Small intestine (tissue), 16 donors: Measurements from ENCODE around the gene LRRC53. TPM values are rescaled to one million over a fixed set of nuclear protein-coding genes. Genes with fewer than 3 reads are reported as not detected.

Experiments
- DNase-seq, 2 donors: peaks; one replicate each; pipeline versions ENCODE4 v3.0.0 to v3.0.0-alpha.2; 2013
- FAIRE-seq: peaks from 2 replicates; lab custom pipeline; 2012; peaks lifted over from hg19 to GRCh38; lab: Jason Lieb, UNC
- H3K27ac ChIP-seq, 3 donors: one replicate each; pipeline ENCODE4 v1.5.1; 2013; ENCODE audit warnings: low read length in 2 of 3, mild to moderate bottlenecking in 2 of 3, control low read depth in 1 of 3, inconsistent platforms in 1 of 3, low read depth in 1 of 3, moderate library complexity in 1 of 3
- H3K27me3 ChIP-seq, 3 donors: one replicate each; pipeline ENCODE4 v1.6.1; 2013; ENCODE audit warnings: low read length in 3 of 3, inconsistent platforms in 1 of 3; ENCODE audit not compliant: control insufficient read depth in 3 of 3, insufficient read depth in 3 of 3
- H3K36me3 ChIP-seq, 3 donors: one replicate each; pipeline ENCODE4 v1.6.1; 2013; ENCODE audit warnings: low read length in 3 of 3, inconsistent platforms in 1 of 3, low read depth in 1 of 3, mild to moderate bottlenecking in 1 of 3, moderate library complexity in 1 of 3; ENCODE audit not compliant: control insufficient read depth in 3 of 3, insufficient read depth in 2 of 3
- H3K4me1 ChIP-seq, 3 donors: one replicate each; pipeline ENCODE4 v1.6.1; 2013; ENCODE audit warnings: low read length in 2 of 3, inconsistent platforms in 1 of 3, low read depth in 1 of 3, mild to moderate bottlenecking in 1 of 3, moderate library complexity in 1 of 3; ENCODE audit not compliant: control insufficient read depth in 3 of 3, insufficient read depth in 2 of 3
- H3K4me3 ChIP-seq, 3 donors: one replicate each; pipeline ENCODE4 v1.5.1; 2013; ENCODE audit warnings: low read length in 3 of 3, control low read depth in 1 of 3, inconsistent platforms in 1 of 3, low read depth in 1 of 3, mild to moderate bottlenecking in 1 of 3, moderate library complexity in 1 of 3
- H3K9me3 ChIP-seq, 2 donors: one replicate each; pipeline ENCODE4 v1.6.1; 2013; ENCODE audit warnings: low read depth in 1 of 2, low read length in 1 of 2; ENCODE audit not compliant: control insufficient read depth in 2 of 2, insufficient read depth in 1 of 2
- WGBS, 3 donors: extraction: QIAGEN DNeasy Blood & Tissue Kit; methylation state at CpG; one replicate each; pipeline ENCODE4 v1.1.7; 2013; 5-methylcytosine and 5-hydroxymethylcytosine counted together
- long read RNA-seq, 10 donors: transcript quantifications; one replicate each; lab custom pipeline, GENCODE V29; 2026
- polyA plus RNA-seq, 4 donors: library from polyadenylated mRNA; stranded (reverse) in 3 of 4; unstranded in 1 of 4; fragments of 200-250 nt in 3 of 4; fragments of 120-200 nt in 1 of 4; gene quantifications; one replicate each; pipeline versions ENCODE4 v1.2.1 to v1.2.3, GENCODE V29; 2013
- donor health status: healthy with polysubstance abuse.
- donor health status: control.
- donor health status: control.
- donor health status: Bipolar disorder and iron deficiency.
- donor health status: healthy.

Gene LRRC53
- polyA plus RNA-seq: under 1 TPM in 1 of 4 donors, not detected in 3; 0.03 TPM
- long read RNA-seq, donor 1: 0 reads
- long read RNA-seq, donor 2: 0 reads
- long read RNA-seq, donor 3: 0 reads
- long read RNA-seq, donor 4: 0 reads
- long read RNA-seq, donor 5: 0 reads
- long read RNA-seq, donor 6: 0 reads
- long read RNA-seq, donor 7: 0 reads
- long read RNA-seq, donor 8: 0 reads
- long read RNA-seq, donor 9: 0 reads
- long read RNA-seq, donor 10: 0 reads

DNA sequence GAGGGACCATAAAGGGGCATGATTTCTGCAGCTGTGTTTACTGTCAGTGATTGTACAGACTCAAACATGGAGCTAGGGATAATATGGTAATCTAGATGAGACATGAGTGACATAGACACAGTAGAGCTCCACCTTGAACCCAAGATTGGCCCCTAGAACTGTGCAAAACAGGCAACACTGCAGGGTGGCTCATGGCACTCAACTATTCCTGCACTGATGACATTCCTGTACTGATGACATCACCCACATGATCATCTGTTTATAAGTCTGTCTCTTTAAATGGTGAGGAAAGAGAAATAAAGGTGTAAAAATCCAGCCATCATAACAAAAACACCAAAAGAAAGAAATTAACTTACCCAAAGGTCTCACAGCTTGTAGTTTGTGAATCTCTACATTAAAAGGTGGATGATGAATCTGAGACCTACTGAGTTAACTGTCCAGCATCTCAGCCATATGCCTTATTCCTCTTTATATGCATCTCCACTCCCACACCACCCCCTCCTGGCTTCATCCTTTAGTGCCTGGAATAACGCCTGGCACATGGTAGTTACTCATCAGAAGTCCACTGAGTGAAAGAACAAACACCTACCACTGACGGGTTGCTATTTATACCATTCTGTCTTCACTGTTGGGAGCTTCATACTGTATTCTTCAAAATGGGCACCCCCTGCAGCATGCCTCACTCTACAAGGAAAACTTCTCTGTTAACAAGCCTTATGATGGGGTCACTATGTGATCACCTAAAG lies at the start of gene LRRC53:
LRRC53 (minus strand) TSS at position 442 of the 746 bp plus-strand sequence. CDS start 29,262 bp downstream, outside the sequence.
- DNase-seq (no peak), FAIRE-seq (no peak)
- H3K4me1 ChIP-seq: no peaks in the 10 kb centered on the region
- H3K27ac ChIP-seq: no peak within 1 kb of the TSS
- no peak within 1 kb of the TSS for H3K4me3 ChIP-seq
- H3K27me3 ChIP-seq: no peaks in the 10 kb centered on the region
- no peaks in the 10 kb centered on the region for H3K36me3 ChIP-seq
- no peaks in the 10 kb centered on the region for H3K9me3 ChIP-seq
- WGBS, 3 donors: 41 to 57% (median 54%) methylated on average over 2 of the region's 2 CpGs

DNA sequence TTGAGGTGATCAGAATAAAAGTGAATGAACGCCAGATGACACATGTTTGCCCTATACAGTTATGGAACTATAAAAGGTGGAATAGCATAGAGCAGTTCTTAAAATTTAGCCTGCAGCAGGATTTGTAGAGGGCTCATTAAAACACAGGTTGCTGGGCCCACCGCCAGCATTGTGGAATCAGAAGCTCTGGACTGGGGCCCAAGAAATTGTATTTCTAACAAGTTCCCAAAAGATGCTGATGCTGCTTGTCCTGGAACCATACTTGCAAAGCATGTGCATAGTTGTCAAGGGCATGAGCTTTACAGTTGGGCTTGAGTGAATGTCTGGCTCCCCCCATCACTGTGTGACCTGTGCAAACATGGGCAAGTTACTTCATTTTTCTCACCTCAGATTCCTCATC lies 37.5 kb upstream of the LRRC53 start:
- DNase-seq (no peak), FAIRE-seq (no peak)
- H3K27me3 ChIP-seq: peaks cover 0 to 2% (median 0%) of the 10 kb centered on the region in 3 donors
- no peaks in the 10 kb centered on the region for H3K9me3 ChIP-seq
- H3K27ac ChIP-seq: no peak overlapping the region
- no peaks in the 10 kb centered on the region for H3K36me3 ChIP-seq
- H3K4me3 ChIP-seq: no peak overlapping the region
- no peaks in the 10 kb centered on the region for H3K4me1 ChIP-seq
- WGBS, 3 donors: 89 to 95% (median 91%) methylated on average over 2 of the region's 2 CpGs

DNA sequence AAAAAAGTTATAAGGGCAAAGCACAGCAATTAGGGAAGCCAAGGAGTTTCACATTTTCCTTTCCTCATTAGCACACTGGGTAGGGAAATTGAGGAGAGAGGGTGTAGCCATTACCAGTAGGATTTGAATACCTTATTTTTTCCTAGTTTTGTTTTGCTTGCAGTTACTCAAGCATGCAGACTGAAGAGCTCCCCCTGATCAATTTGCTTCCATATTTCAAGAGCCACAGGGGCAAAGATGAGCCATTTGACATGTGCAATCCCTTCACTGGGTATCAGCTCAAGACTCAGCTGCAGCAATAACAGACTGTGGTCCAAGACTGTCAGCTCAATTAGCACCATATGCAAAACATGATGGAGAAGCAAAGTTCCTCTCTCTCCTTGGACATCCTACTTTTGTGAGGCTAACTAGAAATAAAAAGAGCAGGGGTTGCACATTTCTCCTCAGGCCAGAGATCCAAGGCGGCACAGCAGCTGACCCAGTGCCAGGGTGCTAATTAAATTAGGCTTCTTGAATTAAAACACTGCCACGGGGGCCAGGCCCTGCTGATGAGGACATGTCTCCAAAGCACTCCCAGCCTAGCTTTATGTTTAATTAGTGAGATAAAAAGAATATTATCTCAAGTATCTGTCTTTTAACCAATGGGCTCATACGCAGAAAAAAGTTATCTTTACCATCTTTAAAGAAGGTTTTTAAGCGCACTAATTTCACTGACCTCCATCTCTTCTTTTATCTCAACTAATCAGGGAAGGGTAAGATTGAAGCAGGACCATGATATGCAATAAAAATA lies 36.7 kb upstream of the LRRC53 start:
- H3K9me3 ChIP-seq: no peaks in the 10 kb centered on the region
- no peaks in the 10 kb centered on the region for H3K36me3 ChIP-seq
- FAIRE-seq: no peak
- no peak overlapping the region for H3K27ac ChIP-seq
- no peak overlapping the region for H3K4me3 ChIP-seq
- WGBS, 3 donors: 57 to 69% (median 67%) methylated on average over 4 of the region's 4 CpGs
- peaks cover 0 to 2% (median 0%) of the 10 kb centered on the region in 3 donors for H3K27me3 ChIP-seq
- no peaks in the 10 kb centered on the region for H3K4me1 ChIP-seq
- DNase-seq: no peak

DNA sequence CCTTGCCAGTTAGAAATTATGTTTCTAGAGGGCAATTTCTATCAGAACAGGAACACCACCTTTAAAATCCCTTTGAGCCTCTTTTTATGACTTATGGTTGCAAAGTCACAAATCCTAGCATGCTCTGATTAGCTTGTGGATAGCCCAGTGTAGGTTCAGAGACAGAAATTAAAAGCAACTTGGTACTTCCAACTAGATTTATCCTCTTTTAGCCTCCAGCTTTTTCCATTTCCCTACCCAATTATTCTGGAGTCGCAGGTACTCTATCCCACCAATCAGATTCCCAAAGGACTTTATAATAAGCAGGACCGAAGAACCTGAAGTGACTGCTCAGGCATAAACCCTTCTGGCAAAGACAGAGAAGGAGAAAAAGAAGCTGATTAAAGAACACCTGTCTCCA lies 33.4 kb upstream of the LRRC53 start:
- no peaks in the 10 kb centered on the region for H3K4me1 ChIP-seq
- peaks cover 0 to 2% (median 0%) of the 10 kb centered on the region in 3 donors for H3K27me3 ChIP-seq
- H3K27ac ChIP-seq: no peak overlapping the region
- no peaks in the 10 kb centered on the region for H3K36me3 ChIP-seq
- WGBS, 3 donors: 88 to 90% (median 89%) methylated on average over 2 of the region's 2 CpGs
- no peaks in the 10 kb centered on the region for H3K9me3 ChIP-seq
- no peak overlapping the region for H3K4me3 ChIP-seq
- no peak for FAIRE-seq
- DNase-seq: no peak

DNA sequence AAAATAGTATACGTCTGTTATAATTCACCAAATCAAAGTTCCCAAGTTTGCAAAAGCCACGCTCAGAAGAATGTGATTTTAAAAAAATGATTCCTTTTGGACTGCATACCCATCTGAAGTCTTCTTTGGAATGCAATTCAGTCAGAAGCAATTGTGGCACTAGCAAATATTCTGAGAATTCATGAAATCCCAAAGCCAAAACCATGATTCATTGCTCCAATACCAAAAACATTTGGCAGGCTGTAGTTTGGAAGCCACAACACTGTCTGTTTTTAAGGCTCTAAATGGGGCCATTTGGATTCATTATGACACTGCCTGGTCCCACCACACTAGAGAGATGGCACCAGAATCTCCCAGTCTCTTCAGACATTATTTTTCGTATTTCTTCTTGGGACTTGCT lies 21.8 kb upstream of the LRRC53 start:
- Histone ChIP-seq H3K9me3 (no peaks in the 10 kb centered on the region), H3K36me3 (no peaks in the 10 kb centered on the region), H3K4me1 (no peaks in the 10 kb centered on the region), H3K27ac (no peak overlapping the region), H3K27me3 (no peaks in the 10 kb centered on the region), H3K4me3 (no peak overlapping the region)
- DNase-seq (no peak), FAIRE-seq (no peak)
- WGBS, 3 donors: 82 to 84% (median 83%) methylated on average over 3 of the region's 3 CpGs

GRCh38 chr1:74531796-74532195 lies 19.4 kb upstream of the LRRC53 start:
- WGBS, 3 donors: 20 to 69% (median 32%) methylated on average over 1 of the region's 1 CpG
- Histone ChIP-seq H3K27me3 (no peaks in the 10 kb centered on the region), H3K36me3 (no peaks in the 10 kb centered on the region), H3K4me1 (no peaks in the 10 kb centered on the region), H3K27ac (no peak overlapping the region), H3K9me3 (no peaks in the 10 kb centered on the region), H3K4me3 (no peak overlapping the region)
- no peak for FAIRE-seq
- no peak for DNase-seq

GRCh38 chr1:74530892-74531291 lies 18.5 kb upstream of the LRRC53 start:
- no peak for FAIRE-seq
- Histone ChIP-seq H3K27ac (no peak overlapping the region), H3K9me3 (no peaks in the 10 kb centered on the region), H3K36me3 (no peaks in the 10 kb centered on the region), H3K4me3 (no peak overlapping the region), H3K27me3 (no peaks in the 10 kb centered on the region), H3K4me1 (no peaks in the 10 kb centered on the region)
- no peak for DNase-seq

DNA sequence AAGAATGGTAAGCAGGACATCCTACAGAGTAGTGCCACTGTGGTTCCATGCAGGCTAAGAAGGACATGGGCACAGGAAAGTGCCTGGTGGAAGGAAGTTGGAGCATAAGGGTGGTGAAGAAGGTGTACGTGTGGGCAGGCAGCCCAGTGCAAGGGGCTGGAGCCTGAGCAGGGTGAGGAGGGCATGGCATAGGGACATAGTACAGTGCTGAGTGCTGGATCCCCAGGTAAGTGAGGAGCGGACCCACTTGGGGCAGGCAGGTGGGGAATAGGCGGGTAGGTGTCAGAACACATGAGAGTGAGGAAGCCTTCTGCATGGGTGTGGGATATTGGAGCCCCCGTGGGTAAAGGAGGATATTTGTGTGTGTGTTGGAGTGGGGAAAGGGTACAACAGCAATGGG lies 15.7 kb upstream of the LRRC53 start:
- H3K27ac ChIP-seq: no peak overlapping the region
- no peaks in the 10 kb centered on the region for H3K4me1 ChIP-seq
- FAIRE-seq (no peak), DNase-seq (no peak)
- WGBS, 3 donors: 72 to 88% (median 79%) methylated on average over 4 of the region's 4 CpGs
- no peaks in the 10 kb centered on the region for H3K9me3 ChIP-seq
- H3K36me3 ChIP-seq: no peaks in the 10 kb centered on the region
- H3K27me3 ChIP-seq: no peaks in the 10 kb centered on the region
- H3K4me3 ChIP-seq: no peak overlapping the region
